GM12872 (cell line): ENCODE results near the gene HPSE.

ENCODE experiments used
- CTCF ChIP-seq: IDR thresholded peaks from 3 replicates; pipeline ENCODE4 v1.5.1; 2011; ENCODE audit warnings: low read depth, mild to moderate bottlenecking, low read length, moderate library complexity; ENCODE audit not compliant: insufficient read depth

Gene HPSE

GRCh38 chr4:83334425-83335241 lies at the start of gene HPSE:
HPSE (minus strand) TSS chr4:83334848; CDS start chr4:83334782, 66 bp downstream.
- TF ChIP-seq CTCF = no peak

GRCh38 chr4:83382850-83383249 lies 48.2 kb upstream of the HPSE start:
- no peak for TF ChIP-seq CTCF

GRCh38 chr4:83381173-83381572 lies 46.5 kb upstream of the HPSE start:
- no peak for TF ChIP-seq CTCF

- no peak for TF ChIP-seq CTCF
Observed at GRCh38 chr4:83378419-83378818, 43.8 kb upstream of the HPSE start.

- TF ChIP-seq CTCF = no peak
Observed at GRCh38 chr4:83372931-83373330, 38.3 kb upstream of the HPSE start.

GRCh38 chr4:83371936-83372335 lies 37.3 kb upstream of the HPSE start:
- no peak for TF ChIP-seq CTCF

- no peak for TF ChIP-seq CTCF
Observed at GRCh38 chr4:83371235-83371634, 36.6 kb upstream of the HPSE start.
